Amniotic stem cell (primary cell): ENCODE data around the gene SLC4A5.
"Not testable (repeated sequence)": the region's sequence is repeated elsewhere in the genome, so short reads cannot be mapped to it uniquely, and the experiment has no call there.

Experiments used
- DNase-seq: peaks from one replicate; lab custom pipeline; 2025; lab: John Stamatoyannopoulos, UW

The SLC4A5 gene

GRCh38 chr2:74232426-74232825, 110.8 kb downstream of the SLC4A5 start:
- DNase-seq, result no peak

- not testable (repeated sequence) for DNase-seq
Measured at GRCh38 chr2:74229865-74230264, 113.4 kb downstream of the SLC4A5 start.

GRCh38 chr2:74228772-74229171, 114.4 kb downstream of the SLC4A5 start:
- DNase-seq, result no peak

GRCh38 chr2:74227646-74228045, 115.6 kb downstream of the SLC4A5 start:
- no peak for DNase-seq

GRCh38 chr2:74226648-74227213, 116.5 kb downstream of the SLC4A5 start:
- DNase-seq, result no peak

GRCh38 chr2:74225698-74226459, 117.3 kb downstream of the SLC4A5 start:
- DNase-seq, result no peak

- no peak for DNase-seq
Measured at GRCh38 chr2:74223941-74224770, 119.1 kb downstream of the SLC4A5 start.

- DNase-seq, result no peak
Measured at GRCh38 chr2:74222300-74222650, 120.9 kb downstream of the SLC4A5 start.

GRCh38 chr2:74221604-74222299, 121.5 kb downstream of the SLC4A5 start:
- DNase-seq, result no peak

GRCh38 chr2:74221091-74221490, 122.1 kb downstream of the SLC4A5 start:
- DNase-seq, result no peak

- no peak for DNase-seq
Measured at GRCh38 chr2:74219846-74220486, 123.2 kb downstream of the SLC4A5 start.

- DNase-seq, result no peak
Measured at GRCh38 chr2:74216642-74217041, 126.6 kb downstream of the SLC4A5 start.

- not testable (repeated sequence) for DNase-seq
Measured at GRCh38 chr2:74215771-74216170, 127.4 kb downstream of the SLC4A5 start.

GRCh38 chr2:74212702-74213410, 130.4 kb downstream of the SLC4A5 start:
- DNase-seq, result no peak

- DNase-seq, result no peak
Measured at GRCh38 chr2:74206180-74206688, 137.0 kb downstream of the SLC4A5 start.

- DNase-seq, result no peak
Measured at GRCh38 chr2:74205596-74205995, 137.6 kb downstream of the SLC4A5 start.

GRCh38 chr2:74205113-74205512, 138.1 kb downstream of the SLC4A5 start:
- DNase-seq, result no peak

- no peak for DNase-seq
Measured at GRCh38 chr2:74204436-74204835, 138.8 kb downstream of the SLC4A5 start.

- peak; percentile 12 for DNase-seq
Measured at GRCh38 chr2:74201596-74201995, 141.6 kb downstream of the SLC4A5 start.

- no peak for DNase-seq
Measured at GRCh38 chr2:74201196-74201595, 142.0 kb downstream of the SLC4A5 start.

GRCh38 chr2:74199871-74200305, 143.3 kb downstream of the SLC4A5 start:
- DNase-seq, result no peak
